RWPE1 (cell line): ENCODE measurements around the gene MAN2B1.
A peak's percentile ranks its signal among the peaks of the same experiment; 100 is the strongest.

ENCODE experiments used
- CTCF ChIA-PET: fragments of 350-600 bp; sonication (Branson Sonifier 250); formaldehyde crosslinking; extraction: SDS; loops from one replicate; lab custom pipeline; 2021; lab: Yijun Ruan, JAX
- POLR2A ChIA-PET: fragments of 400-600 bp; formaldehyde crosslinking; extraction: SDS; loops from one replicate; lab custom pipeline; 2020; ENCODE audit warnings: antibody characterized with exemption; ENCODE audit not compliant: low non-redundant PET; lab: Yijun Ruan, JAX
- DNase-seq: peaks from one replicate; pipeline ENCODE4 v3.0.0; 2012; ENCODE audit warnings: low spot score
- H3K27ac ChIP-seq: fragments of 450-650 bp; 2 replicates; pipeline ENCODE4 v1.5.1; 2017
- CTCF ChIP-seq: fragments of 450-650 bp; conservative IDR thresholded peaks from 2 replicates; pipeline ENCODE4 v1.5.1; 2017; ENCODE audit warnings: low read depth, mild to moderate bottlenecking

Gene MAN2B1

DNA sequence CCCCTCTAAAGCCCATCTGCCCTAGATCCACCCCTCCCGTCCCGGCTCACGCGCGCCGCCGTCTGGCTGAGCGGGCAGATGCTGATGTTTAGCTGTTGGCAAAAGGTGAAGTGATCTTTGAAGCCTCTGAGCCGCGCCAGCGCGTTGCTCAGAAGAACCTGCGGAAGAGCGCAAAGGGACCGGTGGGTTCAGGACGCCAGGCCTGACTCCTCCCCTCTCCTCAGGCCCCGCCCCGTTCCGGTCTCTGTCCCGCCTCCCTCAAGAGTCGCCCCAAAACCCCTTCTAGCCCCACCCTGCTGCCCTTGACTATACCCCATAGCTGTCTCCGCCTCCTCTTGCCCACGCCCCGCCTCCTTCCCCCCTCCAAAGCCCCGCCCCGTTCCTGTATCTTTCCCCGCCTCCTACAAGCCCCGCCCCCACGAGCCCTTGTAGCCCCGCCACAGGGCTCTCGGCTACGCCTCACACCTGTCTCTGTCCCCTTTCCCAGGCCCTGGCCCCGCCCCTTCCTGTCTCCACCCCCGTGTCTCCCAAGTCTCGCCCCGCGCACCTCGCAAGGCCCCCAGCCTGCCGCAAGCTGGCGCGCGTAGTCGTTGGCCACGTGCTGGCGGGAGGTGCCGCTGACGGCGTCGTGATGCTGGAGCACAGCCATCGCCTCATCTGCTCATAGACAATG is 9.5 kb downstream of the MAN2B1 start:
- no peak for DNase-seq
- TF ChIP-seq CTCF: no peak
- ChIA-PET POLR2A (no interaction called here), CTCF (no interaction called here)
- no peak overlapping the region for H3K27ac ChIP-seq

DNA sequence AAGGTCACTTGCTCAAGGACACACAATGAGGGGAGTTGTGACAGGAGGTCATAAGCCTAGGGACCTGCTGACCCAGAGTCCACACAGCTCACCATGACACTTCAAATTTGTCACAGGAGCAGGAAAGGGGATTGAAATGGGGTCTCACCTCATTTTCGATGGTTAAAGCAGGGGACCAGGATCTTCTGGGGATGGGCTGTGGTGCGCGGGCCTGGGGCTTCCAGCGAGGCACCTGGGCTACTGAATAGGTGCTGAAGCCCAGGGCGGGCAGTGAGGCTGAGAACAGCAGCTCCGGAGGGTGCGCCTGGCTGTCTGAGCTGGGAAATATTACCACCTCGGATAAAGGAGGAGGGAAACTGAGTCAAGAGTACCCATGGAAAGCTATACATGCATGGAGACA is 11.0 kb downstream of the MAN2B1 start:
- POLR2A ChIA-PET: no interaction called here
- CTCF ChIA-PET: no interaction called here

DNA sequence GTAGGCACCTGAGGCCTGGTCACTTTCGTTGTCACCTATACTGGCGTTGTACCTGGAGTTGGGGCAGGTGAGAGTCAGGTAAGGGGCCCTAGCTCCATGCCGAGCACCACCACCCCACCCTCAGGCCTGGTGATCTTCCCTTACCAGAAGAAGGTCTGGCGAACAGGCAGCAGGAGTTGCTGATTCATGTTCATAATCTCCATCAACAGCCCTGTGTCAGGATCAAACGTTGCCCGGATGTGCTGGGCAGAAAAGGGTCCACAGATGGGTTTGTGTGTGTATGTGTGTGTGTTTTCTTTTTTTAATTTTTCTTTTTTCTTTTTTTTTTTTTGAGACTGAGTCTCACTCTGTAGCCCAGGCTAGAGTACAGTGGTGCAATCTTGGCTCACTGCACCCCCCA is 14.3 kb downstream of the MAN2B1 start:
- ChIA-PET CTCF (interaction anchor here (0.6 kb wide), 2 partner anchors 10 to 26 kb away, joined by 3 to 7 read pairs; no protein-coding TSS in a partner anchor), POLR2A (no interaction called here)
- TF ChIP-seq CTCF: no peak
- DNase-seq: no peak
- H3K27ac ChIP-seq: no peak overlapping the region

More for the DNA sequence above, 11.0 kb downstream of the MAN2B1 start:
- no peak overlapping the region for H3K27ac ChIP-seq
- DNase-seq: no peak
- no peak for TF ChIP-seq CTCF

DNA sequence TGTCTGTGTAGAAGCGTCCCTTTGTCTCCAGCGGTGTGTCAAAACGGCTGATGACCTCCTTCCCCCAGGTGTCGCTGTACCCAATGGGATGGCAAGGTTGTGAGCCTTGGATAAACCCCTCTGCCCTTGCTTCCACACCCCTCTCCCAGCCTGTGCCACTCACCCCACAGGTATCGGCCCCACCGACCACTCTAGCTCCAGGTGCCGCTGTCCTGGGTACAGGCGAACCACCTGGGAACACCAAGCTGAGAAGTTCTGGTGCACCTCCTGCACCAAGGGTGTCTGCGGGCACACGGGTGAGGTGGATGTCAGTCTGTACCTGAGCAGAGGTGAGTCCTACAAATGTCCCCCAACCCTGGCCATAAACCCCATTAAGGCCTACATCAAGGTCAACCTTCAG is 16.6 kb downstream of the MAN2B1 start:
- TF ChIP-seq CTCF: no peak
- no peak overlapping the region for H3K27ac ChIP-seq
- ChIA-PET POLR2A (no interaction called here), CTCF (interaction anchor here (0.7 kb wide), 1 partner anchor 285 kb away, joined by 13 read pairs; no protein-coding TSS in a partner anchor)
- DNase-seq: no peak

GRCh38 chr19:12648088-12648487 is 18.5 kb downstream of the MAN2B1 start:
- POLR2A ChIA-PET: no interaction called here
- peak; percentile 61 for TF ChIP-seq CTCF
- CTCF ChIA-PET: no interaction called here

DNA sequence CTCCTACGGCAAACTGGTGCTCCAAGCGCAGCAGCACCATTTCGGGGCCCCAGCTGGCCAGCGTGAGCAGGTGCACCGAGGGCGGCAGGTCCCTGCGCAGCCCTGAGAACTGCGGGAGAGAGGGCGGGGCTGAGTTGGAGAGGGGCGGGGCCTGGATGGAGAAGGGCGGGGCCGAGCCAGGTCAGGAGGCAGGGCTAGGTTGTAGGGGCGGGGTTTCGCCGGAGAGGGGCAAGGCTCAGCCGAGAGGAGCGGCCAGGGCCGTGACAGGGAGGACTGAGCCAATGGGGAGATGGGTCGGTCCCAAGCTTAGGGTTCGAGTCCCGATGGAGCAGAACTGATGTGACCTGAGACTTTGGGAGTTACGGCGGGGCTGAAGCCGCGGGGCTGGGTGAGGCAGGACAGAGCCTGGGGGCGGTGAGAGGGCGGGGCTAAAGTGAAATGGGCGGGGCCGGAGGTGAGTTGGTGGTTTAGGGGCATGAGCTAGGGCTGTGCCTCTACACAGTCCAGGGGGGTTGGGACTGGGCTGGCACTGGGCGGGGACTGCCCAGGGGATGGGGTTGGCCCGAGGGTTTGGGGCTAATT is 19.0 kb downstream of the MAN2B1 start:
- ChIA-PET POLR2A (no interaction called here), CTCF (interaction anchor here (0.7 kb wide), 3 partner anchors 15 to 281 kb away, joined by 3 to 6 read pairs (median 5); no protein-coding TSS in a partner anchor)
- DNase-seq: peak; percentile 74
- no peak overlapping the region for H3K27ac ChIP-seq
- no peak for TF ChIP-seq CTCF

More at GRCh38 chr19:12648088-12648487, 18.5 kb downstream of the MAN2B1 start:
- H3K27ac ChIP-seq: no peak overlapping the region
- DNase-seq: no peak
